Heart left ventricle (tissue), 13 donors: ENCODE data around the gene SEL1L.

Experiments
- CTCF ChIP-seq, 12 donors: fragments of 200-600 bp; sonication (generic) in 4 of 12; IDR thresholded peaks; one replicate each; pipeline versions ENCODE4 v1.5.0 to v1.8.0; 2018 to 2022; ENCODE audit warnings: antibody characterized with exemption in 12 of 12, mild to moderate bottlenecking in 5 of 12
- POLR2A ChIP-seq, 2 donors: fragments of 450-650 bp; IDR thresholded peaks; one replicate each; pipeline ENCODE4 v1.6.1; 2017; ENCODE audit warnings: antibody characterized with exemption in 2 of 2, mild to moderate bottlenecking in 2 of 2, moderate library complexity in 2 of 2
- donor health status: ischemic (EF 13 %, LVEDD 7.1; RV severe dilation, severe dysfunction).
- donor health status: DM: no; HTN: yes; CAD: no.
- donor health status: DM: no; HTN: no; CAD: no.
- donor health status: ischemic (EF 25% LVEDD 6.9; RV normal size, moderate dysfunction).
- donor health status: ischemic (EF 25% LVEDD 5.7; RV mildly dilated, moderate dysfunction).
- donor health status: ischemic (EF 35%, LVEDD 5.7; RV mildly dilated, moderate dysfunction).
- donor health status: nonischemic (EF 11% LVEDD 7.7; RV severe dilation, severe dysfunction).
- donor health status: DM: yes; HTN: yes; CAD: no.
- donor health status: PGD.
- donor health status: ischemic (EF 29% LVEDD 5.4; RV normal size, mild dysfunction).
- donor health status: nonischemic (EF 23%, LVEDD 6.1; RV moderate dilation, normal function).

- no peak for TF ChIP-seq CTCF (IDR thresholded peaks at IDR 0.05)
- TF ChIP-seq POLR2A (IDR thresholded peaks at IDR 0.05): no peak
Observed at GRCh38 chr14:81437244-81437643, 96.4 kb downstream of the SEL1L start.
